GM12873 (cell line): ENCODE data around the gene GPC4.

Experiments
- TF ChIP-seq, protein P1 (sequence below): IDR thresholded peaks from 2 replicates; pipeline ENCODE4 v1.5.1; 2012; ENCODE audit warnings: low read depth, mild to moderate bottlenecking, moderate library complexity, low read length, control low read depth; ENCODE audit not compliant: insufficient read depth; ENCODE audit errors: missing control alignments

Gene GPC4

DNA sequence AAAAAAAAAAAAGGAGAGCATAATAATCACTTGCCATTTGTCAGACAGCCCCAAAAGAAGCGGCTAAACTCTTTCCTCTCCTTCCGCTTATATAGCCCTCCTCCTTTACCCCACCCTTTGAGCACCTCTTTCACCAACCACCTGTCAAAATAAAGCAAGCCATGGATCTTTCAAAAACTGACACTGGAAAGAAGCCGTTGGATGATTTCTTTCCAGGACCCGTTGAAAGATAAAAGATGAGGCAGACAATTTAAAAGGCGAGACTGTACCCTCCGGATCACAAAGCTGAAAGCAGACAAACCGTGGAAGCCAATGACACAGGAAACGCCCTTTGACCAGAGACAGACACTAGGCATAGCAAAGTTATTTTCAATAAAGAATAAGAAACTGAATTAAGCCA, 22.6 kb downstream of the GPC4 start:
- TF ChIP-seq, protein P1, sequence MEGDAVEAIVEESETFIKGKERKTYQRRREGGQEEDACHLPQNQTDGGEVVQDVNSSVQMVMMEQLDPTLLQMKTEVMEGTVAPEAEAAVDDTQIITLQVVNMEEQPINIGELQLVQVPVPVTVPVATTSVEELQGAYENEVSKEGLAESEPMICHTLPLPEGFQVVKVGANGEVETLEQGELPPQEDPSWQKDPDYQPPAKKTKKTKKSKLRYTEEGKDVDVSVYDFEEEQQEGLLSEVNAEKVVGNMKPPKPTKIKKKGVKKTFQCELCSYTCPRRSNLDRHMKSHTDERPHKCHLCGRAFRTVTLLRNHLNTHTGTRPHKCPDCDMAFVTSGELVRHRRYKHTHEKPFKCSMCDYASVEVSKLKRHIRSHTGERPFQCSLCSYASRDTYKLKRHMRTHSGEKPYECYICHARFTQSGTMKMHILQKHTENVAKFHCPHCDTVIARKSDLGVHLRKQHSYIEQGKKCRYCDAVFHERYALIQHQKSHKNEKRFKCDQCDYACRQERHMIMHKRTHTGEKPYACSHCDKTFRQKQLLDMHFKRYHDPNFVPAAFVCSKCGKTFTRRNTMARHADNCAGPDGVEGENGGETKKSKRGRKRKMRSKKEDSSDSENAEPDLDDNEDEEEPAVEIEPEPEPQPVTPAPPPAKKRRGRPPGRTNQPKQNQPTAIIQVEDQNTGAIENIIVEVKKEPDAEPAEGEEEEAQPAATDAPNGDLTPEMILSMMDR = no peak

GRCh38 chrX:133391111-133391510, 24.2 kb downstream of the GPC4 start:
- TF ChIP-seq, protein P1 = no peak

- TF ChIP-seq, protein P1 = no peak
Observed at GRCh38 chrX:133390676-133391075, 24.6 kb downstream of the GPC4 start.

DNA sequence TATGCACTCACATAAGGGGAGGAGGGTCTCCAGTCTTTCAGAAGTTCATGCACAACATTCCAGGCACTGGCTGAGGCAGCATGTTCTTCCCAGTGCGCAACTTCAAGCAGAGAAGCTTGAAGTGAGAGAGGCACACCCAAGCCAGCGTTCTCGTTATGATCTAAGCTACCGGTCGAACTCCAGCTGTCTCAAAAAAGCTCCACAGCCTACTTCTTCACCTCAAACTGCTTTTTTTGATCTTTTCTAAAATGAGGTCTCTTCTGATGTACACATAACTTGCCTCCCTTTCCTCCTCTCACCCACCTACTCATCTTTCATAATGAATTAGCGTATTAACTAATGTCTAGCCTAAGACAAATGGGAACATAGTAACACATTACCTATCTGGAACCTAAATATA, 25.3 kb downstream of the GPC4 start:
- TF ChIP-seq, protein P1 = no peak

- TF ChIP-seq, protein P1 = no peak
Observed at GRCh38 chrX:133384454-133384853, 30.8 kb downstream of the GPC4 start.

- TF ChIP-seq, protein P1 = no peak
Observed at GRCh38 chrX:133380711-133381619, 34.3 kb downstream of the GPC4 start.

DNA sequence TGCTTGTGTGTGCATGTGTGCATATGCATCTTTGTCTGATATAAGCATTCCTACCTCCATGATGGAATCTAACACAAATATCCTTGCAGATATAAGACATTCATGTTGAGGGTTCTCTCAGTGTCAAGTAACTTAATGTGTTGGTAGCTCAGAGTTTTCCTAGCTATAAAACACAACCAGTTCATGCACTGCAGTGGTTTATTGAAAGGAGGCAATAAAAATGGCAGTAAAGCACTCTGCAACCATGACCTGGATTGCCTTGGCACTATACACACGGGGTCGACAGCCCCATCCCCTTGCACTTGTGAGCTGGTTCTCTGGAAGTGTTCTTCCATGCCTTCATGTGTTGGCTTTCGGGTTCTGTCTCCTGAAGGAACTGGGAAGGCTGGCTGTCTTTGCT, 38.9 kb downstream of the GPC4 start:
- TF ChIP-seq, protein P1 = no peak
